ENCODE results near the gene RAET1E.
"Not testable (repeated sequence)": the region's sequence is repeated elsewhere in the genome, so short reads cannot be mapped to it uniquely, and the experiment has no call there.

RAET1E gene

DNA sequence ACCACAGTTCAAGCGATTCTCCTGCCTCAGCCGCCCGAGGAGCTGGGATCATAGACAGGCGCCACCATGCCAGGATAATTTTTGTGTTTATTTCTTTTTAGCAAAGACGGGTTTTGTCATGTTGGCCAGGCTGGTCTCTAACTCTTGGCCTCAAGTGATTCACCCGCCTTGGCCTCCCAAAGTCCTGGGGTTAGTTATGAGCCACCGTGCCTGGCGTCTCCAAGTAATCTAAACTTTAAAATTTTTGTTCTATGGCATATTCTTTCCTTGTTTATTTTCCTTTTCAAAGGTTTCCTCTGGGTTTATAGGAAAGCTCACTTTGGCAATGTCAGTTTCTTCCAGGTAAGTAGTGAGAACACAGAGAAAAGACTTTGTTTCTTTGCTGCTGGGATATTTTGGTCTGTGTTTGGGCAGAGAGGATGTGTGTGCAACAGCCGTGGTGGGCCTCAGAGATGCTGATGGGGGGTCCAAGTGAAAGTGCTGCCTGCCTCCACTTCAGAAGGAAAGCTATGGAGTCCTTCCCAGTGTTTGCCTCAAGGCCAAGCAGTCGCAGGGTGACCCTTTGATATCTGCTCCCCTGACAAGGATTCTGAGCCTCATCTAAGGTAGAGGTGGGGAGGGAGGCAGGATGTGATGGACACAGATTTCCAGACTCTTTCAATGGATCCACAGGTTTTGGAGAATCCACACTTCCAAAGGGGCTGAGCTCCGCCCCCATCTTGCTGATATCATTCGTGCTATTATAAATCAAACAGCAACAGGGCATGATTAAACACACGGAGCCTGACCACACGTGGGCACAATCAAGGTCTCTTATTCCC lies 36.1 kb downstream of the RAET1E start:
- DNase-seq (ENCODE audit: low spot score): no peak

DNA sequence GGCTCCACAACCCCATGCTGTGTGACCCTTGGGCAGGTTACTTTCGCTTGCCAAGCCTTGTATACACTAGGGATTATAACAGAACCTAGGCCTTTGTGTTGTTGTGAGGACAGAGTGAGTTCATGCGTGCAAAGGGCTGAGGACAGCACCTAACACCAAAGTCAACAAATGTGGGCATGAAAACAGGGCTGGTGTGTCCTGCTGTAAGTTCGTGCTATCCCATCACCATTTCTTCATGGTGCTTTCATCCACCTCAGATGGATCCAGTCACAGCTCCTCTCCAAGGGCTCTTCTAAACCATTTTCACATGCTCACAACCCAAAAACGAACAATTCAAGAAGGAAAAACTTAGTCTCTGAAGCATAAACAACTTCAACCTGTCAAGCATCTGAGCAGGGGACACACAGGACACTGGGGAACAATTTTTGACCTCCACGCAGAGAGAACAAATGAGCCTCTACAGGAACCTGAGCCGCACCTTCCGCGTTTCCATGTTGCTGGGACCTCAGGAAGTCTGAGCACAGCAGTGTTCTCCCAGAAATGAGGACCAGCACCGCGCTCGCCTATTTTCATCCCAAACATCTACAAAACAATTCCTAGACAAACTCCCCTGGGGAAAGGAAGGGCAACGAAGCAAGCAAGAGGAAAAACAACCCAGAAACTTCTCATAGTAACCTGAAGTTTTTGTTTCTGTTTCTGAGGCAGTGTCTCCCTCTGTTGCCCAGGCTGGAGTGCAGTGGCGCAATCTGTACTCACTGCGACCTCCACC lies 36.9 kb downstream of the RAET1E start:
- peak; percentile 54 for DNase-seq (ENCODE audit: low spot score)

DNA sequence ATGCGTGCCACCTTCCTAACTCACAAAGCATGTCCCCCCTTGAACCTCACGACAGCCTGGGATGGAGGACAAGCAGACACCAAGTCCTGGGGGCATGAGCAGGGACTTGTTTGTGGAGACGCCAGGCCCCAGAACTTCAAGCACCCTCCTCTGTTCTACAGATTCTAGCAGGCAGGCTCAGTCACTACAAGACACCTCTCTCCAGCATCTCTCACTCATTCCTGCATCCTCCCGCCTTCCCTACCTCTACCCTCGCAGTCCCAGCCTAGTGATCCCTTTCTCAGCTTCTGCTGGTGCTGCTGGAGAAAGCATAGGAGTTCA lies 37.4 kb downstream of the RAET1E start:
- no peak for DNase-seq (ENCODE audit: low spot score)

DNA sequence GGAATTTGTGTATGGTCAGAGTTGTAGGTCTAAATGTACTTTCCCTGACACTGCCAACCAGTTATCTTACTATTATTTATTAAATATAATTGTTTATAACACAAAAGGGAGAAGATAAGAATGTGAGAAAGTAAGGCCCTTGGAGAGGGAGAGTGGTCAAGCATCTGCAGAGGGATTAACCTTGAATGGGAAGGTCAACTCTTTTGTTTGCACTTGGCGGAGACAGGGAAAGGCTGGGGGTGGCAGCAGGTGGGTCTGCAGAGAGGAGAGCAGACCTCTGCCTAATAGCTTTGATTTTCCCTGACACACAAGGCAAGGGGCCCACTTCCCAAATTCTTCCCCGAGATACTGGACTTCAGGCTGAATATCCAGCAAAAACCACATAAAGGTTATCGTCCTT lies 38.0 kb downstream of the RAET1E start:
- no peak for DNase-seq (ENCODE audit: low spot score)

DNA sequence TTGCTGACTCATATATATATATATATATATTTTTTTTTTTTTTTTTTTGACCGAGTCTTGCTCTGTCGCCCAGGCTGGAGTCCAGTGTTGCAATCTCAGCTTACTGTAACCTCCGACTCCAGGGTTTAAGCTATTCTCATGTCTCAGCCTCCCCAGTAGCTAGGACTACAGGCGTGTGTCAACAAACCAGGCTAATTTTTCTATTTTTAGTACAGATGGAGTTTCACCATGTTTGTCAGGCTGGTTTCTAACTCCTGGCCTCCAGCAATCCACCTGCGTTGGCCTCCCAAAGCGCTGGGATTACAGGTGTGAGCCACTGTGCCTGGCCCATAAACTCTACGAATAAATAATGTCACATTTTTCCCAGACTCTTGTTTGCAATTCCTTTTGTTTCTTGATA lies 38.5 kb downstream of the RAET1E start:
- no peak for DNase-seq (ENCODE audit: low spot score)

DNA sequence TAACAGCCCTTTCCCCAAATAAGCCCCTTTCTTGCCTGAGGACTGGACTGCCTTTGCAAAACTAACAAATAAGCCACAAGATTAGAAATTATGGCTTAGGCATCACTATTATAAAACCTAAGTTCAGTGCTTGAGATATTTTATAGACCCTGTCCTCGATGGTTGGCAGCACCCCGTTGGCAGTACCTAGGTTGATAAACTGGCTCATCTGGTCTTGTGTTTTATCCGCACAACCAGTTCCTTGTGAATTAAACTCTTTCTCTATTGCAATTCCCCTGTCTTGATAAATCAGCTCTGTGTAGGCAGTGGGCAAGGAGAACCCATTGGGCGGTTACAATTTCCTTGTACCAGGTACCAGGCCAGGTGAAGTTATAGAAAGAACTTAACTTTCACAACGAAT lies 40.4 kb downstream of the RAET1E start:
- no peak for DNase-seq (ENCODE audit: low spot score)

DNA sequence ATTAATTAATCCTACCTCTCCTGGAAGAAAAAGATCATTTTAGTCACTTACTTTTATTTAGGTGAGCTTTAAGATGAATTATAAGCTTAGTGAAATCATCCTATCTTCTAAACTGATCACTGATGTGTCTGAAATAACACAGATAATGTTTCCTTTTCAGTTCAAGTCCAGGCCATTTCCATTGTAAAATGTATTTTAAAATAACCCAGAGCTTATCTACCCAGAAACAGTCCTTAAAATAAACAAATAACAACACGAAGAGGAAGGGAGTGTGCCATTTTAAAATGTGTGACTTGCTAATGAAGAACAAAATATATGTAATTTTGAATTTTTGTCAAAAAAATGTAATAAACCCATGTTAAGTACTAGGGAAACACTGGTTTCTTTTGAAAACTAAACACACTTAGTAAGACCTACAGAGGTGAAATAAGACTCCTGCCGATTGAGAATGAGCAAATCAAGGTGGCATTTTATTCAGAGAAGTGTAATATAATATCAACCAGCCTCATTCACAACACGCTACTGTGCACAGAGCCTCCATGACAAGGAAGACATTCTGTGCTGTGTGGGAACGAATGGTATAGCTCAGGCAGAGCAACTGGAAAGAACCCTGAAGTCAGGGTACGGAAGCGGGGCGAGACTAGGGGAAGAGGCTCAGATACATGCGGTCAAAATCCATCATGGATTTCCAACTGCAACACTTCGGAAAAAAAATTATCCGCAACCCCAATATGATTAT lies 41.5 kb downstream of the RAET1E start:
- DNase-seq (ENCODE audit: low spot score): no peak

DNA sequence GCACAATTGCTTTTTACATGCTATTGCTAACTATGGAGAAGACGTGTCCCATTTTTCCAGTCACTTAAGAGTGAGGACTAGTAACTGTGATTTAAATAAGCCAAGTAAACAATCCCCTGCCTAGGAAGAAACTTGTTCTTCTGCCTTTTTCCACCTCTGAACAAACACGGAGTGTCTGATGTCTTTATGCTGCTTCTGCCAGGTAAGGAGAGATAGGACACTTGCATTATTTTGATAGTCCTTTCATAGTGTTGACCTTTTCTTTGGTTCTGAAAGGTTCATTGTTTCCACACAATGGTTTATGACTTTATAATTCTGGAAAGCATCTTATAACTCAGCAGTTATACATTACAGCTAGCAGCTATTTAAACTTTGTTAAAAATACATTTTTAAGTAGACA lies 42.2 kb downstream of the RAET1E start:
- DNase-seq (ENCODE audit: low spot score): no peak

DNA sequence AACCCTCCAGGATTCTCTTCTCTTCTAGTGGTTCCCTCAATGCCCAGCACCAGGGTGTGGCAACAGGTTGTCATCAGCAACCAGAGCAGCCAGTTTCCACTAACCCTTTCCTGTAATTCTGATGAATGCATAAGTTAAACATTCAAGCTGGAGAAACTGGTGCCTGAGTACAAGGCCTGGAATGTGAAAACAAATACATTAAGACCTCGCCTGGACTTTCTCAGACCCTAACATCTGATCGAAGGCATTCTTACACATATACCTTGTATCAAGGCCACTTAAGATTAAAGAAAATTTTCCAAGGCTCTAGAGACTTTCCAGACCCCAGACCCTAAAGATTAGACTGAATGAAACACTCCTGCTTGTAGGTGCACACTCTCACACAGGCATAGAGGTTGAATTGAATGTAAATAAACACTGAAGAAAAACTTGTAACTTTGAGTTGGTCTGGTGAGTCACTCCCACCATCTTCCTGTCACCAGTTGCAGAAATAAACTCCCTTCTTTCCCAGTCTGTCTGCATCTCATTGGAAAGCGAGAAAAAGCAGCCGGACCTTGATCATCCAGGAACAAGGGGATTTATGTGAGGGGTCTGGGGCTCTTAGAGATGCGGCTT lies 42.8 kb downstream of the RAET1E start:
- no peak for DNase-seq (ENCODE audit: low spot score)

DNA sequence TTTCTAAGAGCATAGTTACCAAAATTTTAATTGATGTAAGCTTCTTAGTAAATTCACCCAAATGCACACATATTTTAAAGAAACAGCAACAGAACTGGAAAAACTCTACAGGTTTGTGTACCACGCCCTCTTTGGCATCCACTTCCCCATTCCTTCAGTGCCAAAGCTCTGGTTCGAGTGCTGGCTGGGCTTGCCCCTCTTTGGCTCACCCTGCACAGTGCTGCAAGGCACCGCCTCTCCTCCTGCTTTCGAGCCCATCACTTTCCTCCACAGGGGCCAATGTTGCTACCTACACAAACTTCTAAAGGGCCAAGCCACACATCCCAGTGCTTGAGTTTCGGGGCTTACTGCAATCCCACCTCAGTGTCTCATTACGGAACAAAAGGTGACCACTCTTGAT lies 43.4 kb downstream of the RAET1E start:
- no peak for DNase-seq (ENCODE audit: low spot score)

DNA sequence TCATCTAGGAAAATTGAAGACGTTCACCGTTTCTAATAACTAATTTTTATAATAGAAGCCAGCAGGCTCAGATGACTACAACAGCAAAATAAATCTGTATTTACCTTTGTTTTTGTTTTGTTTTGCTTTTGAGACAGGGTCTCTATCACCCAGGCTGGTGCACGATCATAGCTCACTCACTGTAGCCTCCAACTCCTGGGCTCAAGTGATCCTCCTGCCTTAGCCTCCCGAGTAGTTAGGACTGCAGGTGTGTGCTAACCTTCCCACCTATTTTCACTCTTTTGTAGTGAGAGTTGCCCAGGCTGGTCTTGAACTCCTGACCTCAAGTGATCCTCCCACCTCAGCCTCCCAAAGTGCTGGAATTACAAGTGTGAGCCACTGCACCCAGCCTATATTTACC lies 43.9 kb downstream of the RAET1E start:
- not testable (repeated sequence) for DNase-seq (ENCODE audit: low spot score)

DNA sequence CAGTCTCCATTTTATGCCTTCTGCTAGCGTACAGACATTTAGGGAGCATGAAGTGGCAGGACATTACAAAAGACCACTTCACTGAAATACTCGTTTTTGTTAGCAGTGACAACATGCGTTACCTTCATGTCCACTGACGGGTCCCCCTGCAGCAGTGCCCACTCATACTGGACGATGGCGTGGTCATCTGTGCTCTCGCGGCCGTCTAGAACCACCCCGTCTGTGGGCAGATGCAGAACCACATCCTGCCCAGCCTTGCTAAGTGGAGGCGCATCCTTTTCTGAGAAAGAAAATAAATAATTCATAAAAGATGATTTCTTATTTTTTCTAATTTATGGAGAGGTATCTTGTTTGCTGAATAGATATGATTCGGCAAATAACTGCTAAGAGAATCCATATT lies 45.0 kb downstream of the RAET1E start:
- no peak for DNase-seq (ENCODE audit: low spot score)

DNA sequence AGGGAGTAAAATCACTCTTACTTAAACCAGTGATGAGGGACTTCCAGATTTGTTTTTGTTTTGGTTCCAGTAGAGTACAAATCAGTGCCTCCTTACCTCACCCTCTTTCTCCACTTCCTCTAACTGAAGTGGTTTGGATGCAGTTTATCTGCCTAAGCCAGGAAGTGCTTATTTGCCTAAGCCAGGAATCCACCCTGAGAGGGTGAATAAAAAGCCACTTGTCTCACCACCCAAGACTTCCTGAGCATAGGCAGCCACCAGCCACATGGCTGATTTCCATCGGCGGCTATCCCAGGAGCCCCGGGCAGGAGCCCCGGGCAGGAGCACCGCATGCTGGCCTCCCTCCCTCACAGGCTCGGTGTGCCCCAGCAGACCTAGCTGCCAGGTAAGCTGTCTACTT lies 45.7 kb downstream of the RAET1E start:
- no peak for DNase-seq (ENCODE audit: low spot score)

DNA sequence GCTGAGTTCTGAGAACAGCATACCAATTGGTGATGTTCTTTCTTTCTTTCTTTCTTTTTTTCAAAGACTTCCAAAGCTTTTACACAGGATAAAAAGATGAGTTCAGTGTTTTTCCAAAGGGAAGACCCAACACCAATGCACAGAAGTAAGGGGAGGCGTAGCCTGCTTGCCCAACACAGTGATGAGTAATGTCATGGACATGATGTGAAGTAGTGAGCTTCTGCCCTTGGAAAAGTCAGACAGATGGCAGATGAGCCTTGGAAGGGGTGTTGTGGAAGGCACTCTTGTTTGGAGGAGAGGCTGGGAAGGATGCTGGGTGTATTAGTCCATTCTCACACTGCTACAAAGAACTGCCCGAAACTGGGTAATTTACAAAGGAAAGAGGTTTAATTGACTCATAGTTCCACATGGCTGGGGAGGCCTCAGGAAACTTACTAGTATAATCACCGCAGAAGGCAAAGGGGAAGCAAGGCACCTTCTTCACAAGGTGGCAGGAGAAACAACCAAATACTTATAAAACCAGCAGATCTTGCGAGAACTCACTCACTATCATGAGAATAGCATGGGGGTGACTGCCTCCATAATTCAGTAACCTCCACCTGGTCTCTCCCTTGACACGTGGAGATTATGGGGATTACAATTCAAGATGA lies 46.3 kb downstream of the RAET1E start:
- no peak for DNase-seq (ENCODE audit: low spot score)

DNA sequence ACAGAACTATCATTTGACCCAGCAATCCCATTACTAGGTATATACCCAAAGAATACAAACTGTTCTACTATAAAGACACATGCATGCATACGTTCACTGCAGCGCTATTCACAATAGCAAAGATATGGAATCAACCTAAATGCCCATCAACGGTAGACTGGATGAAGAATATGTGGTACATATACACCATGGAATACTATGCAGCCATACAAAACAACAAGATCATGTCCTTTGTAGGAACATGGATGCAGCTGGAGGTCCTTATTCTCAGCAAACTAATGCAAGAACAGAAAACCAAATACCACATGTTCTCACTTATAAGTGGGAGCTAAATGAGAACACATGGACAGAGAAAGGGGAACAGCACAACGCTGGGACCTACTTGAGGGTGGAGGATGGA lies 49.6 kb downstream of the RAET1E start:
- not testable (repeated sequence) for DNase-seq (ENCODE audit: low spot score)
